Fibroblast of lung (primary cell): Measurements from ENCODE around the gene MAPK8. TPM values are rescaled to one million over a fixed set of nuclear protein-coding genes. Genes with fewer than 3 reads are reported as not detected.

ENCODE experiments used
- DNase-seq, 2 donors: peaks; one replicate each; pipeline versions ENCODE4 v3.0.0 to v3.0.0-alpha.2; 2010; ENCODE audit warnings: low read depth in 2 of 2
- H2AFZ ChIP-seq: 2 replicates; pipeline ENCODE4 v1.5.1; 2012; ENCODE audit warnings: low read length, control low read depth, inconsistent platforms
- H3K27ac ChIP-seq: 2 replicates; pipeline ENCODE4 v1.5.1; 2011; ENCODE audit warnings: low read length, control low read depth; ENCODE audit not compliant: insufficient read depth
- H3K27me3 ChIP-seq: 2 replicates; pipeline ENCODE4 v1.5.1; 2011; ENCODE audit warnings: mild to moderate bottlenecking, low read length; ENCODE audit not compliant: control insufficient read depth, insufficient read depth
- H3K36me3 ChIP-seq: 2 replicates; pipeline ENCODE4 v1.5.1; 2011; ENCODE audit warnings: low read length; ENCODE audit not compliant: control insufficient read depth, insufficient read depth
- H3K4me1 ChIP-seq: 2 replicates; pipeline ENCODE4 v1.5.1; 2011; ENCODE audit warnings: low read length; ENCODE audit not compliant: control insufficient read depth, insufficient read depth; ENCODE audit errors: extremely low read depth
- H3K4me2 ChIP-seq: 2 replicates; pipeline ENCODE4 v1.5.1; 2011; ENCODE audit warnings: low read length, control low read depth; ENCODE audit not compliant: insufficient read depth; ENCODE audit errors: extremely low read depth
- H3K4me3 ChIP-seq, 4 experiments: fragments of 200-600 bp in 1 of 4; sonication (generic) in 1 of 4; replicated peaks in 1 of 4; 2 replicates each; pipeline ENCODE4 v1.5.1; 2011 to 2016; ENCODE audit warnings: low read length in 4 of 4, low read depth in 3 of 4, mild to moderate bottlenecking in 3 of 4, control low read depth in 2 of 4, inconsistent platforms in 1 of 4, mixed read lengths in 1 of 4; ENCODE audit not compliant: insufficient read depth in 1 of 4; ENCODE audit errors: control extremely low read depth in 1 of 4
- H3K79me2 ChIP-seq: 2 replicates; pipeline ENCODE4 v1.5.1; 2012; ENCODE audit warnings: mild to moderate bottlenecking, low read length, inconsistent platforms; ENCODE audit not compliant: control insufficient read depth, insufficient read depth
- H3K9ac ChIP-seq: 2 replicates; pipeline ENCODE4 v1.5.1; 2011; ENCODE audit warnings: mild to moderate bottlenecking, low read length, control low read depth; ENCODE audit not compliant: insufficient read depth
- H3K9me3 ChIP-seq: 2 replicates; pipeline ENCODE4 v1.5.1; 2012; ENCODE audit warnings: low read depth, low read length; ENCODE audit not compliant: control insufficient read depth, insufficient read depth
- H4K20me1 ChIP-seq: 2 replicates; pipeline ENCODE4 v1.5.1; 2011; ENCODE audit warnings: low read length; ENCODE audit not compliant: control insufficient read depth, insufficient read depth; ENCODE audit errors: extremely low read depth
- CTCF ChIP-seq, 2 donors: IDR thresholded peaks in 1 of 2; conservative IDR thresholded peaks in 1 of 2; 1 replicate in 1 of 2; 2 replicates in 1 of 2; pipeline ENCODE4 v1.5.1; 2011 to 2012; ENCODE audit warnings: low read length in 2 of 2, control low read depth in 1 of 2, inconsistent platforms in 1 of 2, low read depth in 1 of 2, mild to moderate bottlenecking in 1 of 2
- EZH2 ChIP-seq: IDR thresholded peaks from 2 replicates; pipeline ENCODE4 v1.5.1; 2012; ENCODE audit warnings: low read length, control low read depth, mild to moderate bottlenecking; ENCODE audit errors: missing control alignments
- polyA plus RNA-seq, 2 donors: library from polyadenylated mRNA; depleted of rRNA in 1 of 2; stranded (reverse) in 1 of 2; unstranded in 1 of 2; fragments of >200 nt; gene quantifications; 2 replicates each; pipeline ENCODE4 v1.2.1, GENCODE V29; 2011 to 2012; ENCODE audit warnings: missing spikeins in 1 of 2
- total RNA-seq: library from RNA; depleted of rRNA; stranded (reverse); fragments of >200 nt; gene quantifications from 2 replicates; pipeline ENCODE4 v1.2.1, GENCODE V29; 2014

The MAPK8 gene
- total and polyA plus RNA-seq, 2 donors (not counting 1 experiment from before 2014, with no cell fraction given) = 29.4 to 53.7 TPM

GRCh38 chr10:48266528-48266927, 39.9 kb upstream of the MAPK8 start:
- H3K36me3 ChIP-seq = no peaks in the 10 kb centered on the region

GRCh38 chr10:48271047-48271730, 35.3 kb upstream of the MAPK8 start:
- no peaks in the 10 kb centered on the region for H3K9me3 ChIP-seq
- H2AFZ ChIP-seq = no peak overlapping the region
- peaks cover 8% of the 10 kb centered on the region for H3K27me3 ChIP-seq
- H3K27ac ChIP-seq = no peak overlapping the region
- TF ChIP-seq CTCF (conservative IDR thresholded peaks at IDR 0.05 in 1 of 2, IDR thresholded peaks at IDR 0.05 in 1 of 2; ENCODE audit: low read depth in 1 of 2, low read length in 2 of 2) (no peak), EZH2 (no peak)
- H3K36me3 ChIP-seq = no peaks in the 10 kb centered on the region
- H3K79me2 ChIP-seq = no peaks in the 10 kb centered on the region
- no peak overlapping the region for H3K9ac ChIP-seq
- no peaks in the 10 kb centered on the region for H3K4me1 ChIP-seq
- no peak for DNase-seq
- no peaks in the 10 kb centered on the region for H4K20me1 ChIP-seq
- no peak overlapping the region for H3K4me2 ChIP-seq
- no peak overlapping the region for H3K4me3 ChIP-seq

More at GRCh38 chr10:48266528-48266927, 39.9 kb upstream of the MAPK8 start:
- Histone ChIP-seq H4K20me1 (no peaks in the 10 kb centered on the region), H3K4me2 (no peak overlapping the region), H3K4me3 (no peak overlapping the region), H3K9ac (no peak overlapping the region), H3K4me1 (no peaks in the 10 kb centered on the region), H3K27ac (no peak overlapping the region), H3K27me3 (peaks cover 7% of the 10 kb centered on the region), H3K79me2 (no peaks in the 10 kb centered on the region), H3K9me3 (no peaks in the 10 kb centered on the region), H2AFZ (no peak overlapping the region)
- TF ChIP-seq EZH2 (no peak), CTCF (conservative IDR thresholded peaks at IDR 0.05 in 1 of 2, IDR thresholded peaks at IDR 0.05 in 1 of 2; ENCODE audit: low read depth in 1 of 2, low read length in 2 of 2) (no peak)
- DNase-seq = no peak

GRCh38 chr10:48272682-48273081, 33.8 kb upstream of the MAPK8 start:
- Histone ChIP-seq H4K20me1 (no peaks in the 10 kb centered on the region), H3K27ac (no peak overlapping the region), H3K9me3 (no peaks in the 10 kb centered on the region), H3K9ac (no peak overlapping the region), H3K4me3 (no peak overlapping the region), H2AFZ (no peak overlapping the region), H3K27me3 (peaks cover 8% of the 10 kb centered on the region), H3K4me2 (no peak overlapping the region), H3K4me1 (no peaks in the 10 kb centered on the region), H3K79me2 (no peaks in the 10 kb centered on the region), H3K36me3 (no peaks in the 10 kb centered on the region)
- DNase-seq = no peak
- no peak for TF ChIP-seq EZH2
